Measurements from ENCODE around the gene C9orf50.

DNA sequence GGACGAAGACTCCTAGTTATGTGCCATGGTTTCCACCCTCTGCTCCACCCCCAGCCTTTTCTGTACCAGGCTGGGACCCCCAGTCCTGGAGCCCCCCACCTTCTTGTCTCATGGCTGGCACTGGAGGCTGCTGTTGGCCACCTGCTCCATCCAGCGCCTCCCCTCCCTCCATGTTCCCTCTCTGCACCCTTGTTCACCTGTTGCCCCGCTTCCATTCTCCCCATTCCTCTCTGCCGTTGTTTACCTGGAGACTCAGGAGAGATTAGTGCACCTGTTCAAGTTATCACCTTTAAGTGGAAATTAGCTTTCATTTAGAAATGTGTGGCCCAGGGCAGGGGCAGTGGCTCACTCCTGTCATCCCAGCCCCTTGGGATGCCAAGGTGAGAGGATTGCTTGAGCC, 12.3 kb upstream of the C9orf50 start:
- TF ChIP-seq, protein P1, sequence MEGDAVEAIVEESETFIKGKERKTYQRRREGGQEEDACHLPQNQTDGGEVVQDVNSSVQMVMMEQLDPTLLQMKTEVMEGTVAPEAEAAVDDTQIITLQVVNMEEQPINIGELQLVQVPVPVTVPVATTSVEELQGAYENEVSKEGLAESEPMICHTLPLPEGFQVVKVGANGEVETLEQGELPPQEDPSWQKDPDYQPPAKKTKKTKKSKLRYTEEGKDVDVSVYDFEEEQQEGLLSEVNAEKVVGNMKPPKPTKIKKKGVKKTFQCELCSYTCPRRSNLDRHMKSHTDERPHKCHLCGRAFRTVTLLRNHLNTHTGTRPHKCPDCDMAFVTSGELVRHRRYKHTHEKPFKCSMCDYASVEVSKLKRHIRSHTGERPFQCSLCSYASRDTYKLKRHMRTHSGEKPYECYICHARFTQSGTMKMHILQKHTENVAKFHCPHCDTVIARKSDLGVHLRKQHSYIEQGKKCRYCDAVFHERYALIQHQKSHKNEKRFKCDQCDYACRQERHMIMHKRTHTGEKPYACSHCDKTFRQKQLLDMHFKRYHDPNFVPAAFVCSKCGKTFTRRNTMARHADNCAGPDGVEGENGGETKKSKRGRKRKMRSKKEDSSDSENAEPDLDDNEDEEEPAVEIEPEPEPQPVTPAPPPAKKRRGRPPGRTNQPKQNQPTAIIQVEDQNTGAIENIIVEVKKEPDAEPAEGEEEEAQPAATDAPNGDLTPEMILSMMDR (conservative IDR thresholded peaks at IDR 0.05): no peak
- TF ChIP-seq ZFX (IDR thresholded peaks at IDR 0.05): no peak

All from C4-2B (cell line).